Thoracic aorta (tissue), 2 donors: ENCODE data around the gene SNPH. TPM values are rescaled to one million over a fixed set of nuclear protein-coding genes. Genes with fewer than 3 reads are reported as not detected.

Experiments
- ATAC-seq: fragments of 150-250 bp; one replicate; pipeline ENCODE4 v1.8.0; 2017; ENCODE audit warnings: low read depth; ENCODE audit not compliant: insufficient number of reproducible peaks, low FRiP score
- DNase-seq: peaks from one replicate; pipeline ENCODE4 v3.0.0-alpha.2; 2020; ENCODE audit warnings: low spot score
- H3K27ac ChIP-seq, 2 donors: fragments of 200-600 bp; sonication (generic); 1 replicate in 1 of 2; 2 replicates in 1 of 2; pipeline ENCODE4 v1.5.1; 2016; ENCODE audit warnings: mild to moderate bottlenecking in 2 of 2, moderate library complexity in 2 of 2
- H3K27me3 ChIP-seq: fragments of 200-600 bp; sonication (generic); replicated peaks from 2 replicates; pipeline ENCODE4 v1.6.0; 2016; ENCODE audit warnings: mild to moderate bottlenecking; ENCODE audit not compliant: insufficient read depth
- H3K36me3 ChIP-seq: fragments of 200-600 bp; sonication (generic); one replicate; pipeline ENCODE4 v1.5.1; 2016
- H3K4me1 ChIP-seq, 2 donors: fragments of 200-600 bp; sonication (generic); 1 replicate in 1 of 2; 2 replicates in 1 of 2; pipeline versions ENCODE4 v1.5.1 to v1.6.0; 2016; ENCODE audit warnings: low read depth in 2 of 2, mild to moderate bottlenecking in 1 of 2; ENCODE audit not compliant: control insufficient read depth in 1 of 2
- H3K4me3 ChIP-seq: fragments of 200-600 bp; sonication (generic); 2 replicates; pipeline ENCODE4 v1.5.1; 2016; ENCODE audit warnings: mild to moderate bottlenecking
- H3K9me3 ChIP-seq: fragments of 200-600 bp; sonication (generic); 2 replicates; pipeline ENCODE4 v1.5.1; 2016
- total RNA-seq, 2 donors: library from RNA; depleted of rRNA; stranded (reverse); fragments of >200 nt; gene quantifications; one replicate each; pipeline versions ENCODE4 v1.1.0 to v1.2.3, GENCODE V29; 2016
- TF ChIP-seq, protein P1 (sequence below): fragments of 200-600 bp; sonication (generic); IDR thresholded peaks from one replicate; pipeline ENCODE4 v1.5.1; 2019; ENCODE audit warnings: antibody characterized with exemption

SNPH gene
- total RNA-seq, 2 donors from 2014 or later, result 13.4 to 14.6 TPM

- DNase-seq, result no peak
- Histone ChIP-seq H3K9me3 (no peaks in the 10 kb centered on the region), H3K4me3 (no peak overlapping the region), H3K27ac (no peak overlapping the region), H3K4me1 (no peaks in the 10 kb centered on the region), H3K36me3 (no peaks in the 10 kb centered on the region), H3K27me3 (no peaks in the 10 kb centered on the region)
- TF ChIP-seq, protein P1, sequence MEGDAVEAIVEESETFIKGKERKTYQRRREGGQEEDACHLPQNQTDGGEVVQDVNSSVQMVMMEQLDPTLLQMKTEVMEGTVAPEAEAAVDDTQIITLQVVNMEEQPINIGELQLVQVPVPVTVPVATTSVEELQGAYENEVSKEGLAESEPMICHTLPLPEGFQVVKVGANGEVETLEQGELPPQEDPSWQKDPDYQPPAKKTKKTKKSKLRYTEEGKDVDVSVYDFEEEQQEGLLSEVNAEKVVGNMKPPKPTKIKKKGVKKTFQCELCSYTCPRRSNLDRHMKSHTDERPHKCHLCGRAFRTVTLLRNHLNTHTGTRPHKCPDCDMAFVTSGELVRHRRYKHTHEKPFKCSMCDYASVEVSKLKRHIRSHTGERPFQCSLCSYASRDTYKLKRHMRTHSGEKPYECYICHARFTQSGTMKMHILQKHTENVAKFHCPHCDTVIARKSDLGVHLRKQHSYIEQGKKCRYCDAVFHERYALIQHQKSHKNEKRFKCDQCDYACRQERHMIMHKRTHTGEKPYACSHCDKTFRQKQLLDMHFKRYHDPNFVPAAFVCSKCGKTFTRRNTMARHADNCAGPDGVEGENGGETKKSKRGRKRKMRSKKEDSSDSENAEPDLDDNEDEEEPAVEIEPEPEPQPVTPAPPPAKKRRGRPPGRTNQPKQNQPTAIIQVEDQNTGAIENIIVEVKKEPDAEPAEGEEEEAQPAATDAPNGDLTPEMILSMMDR, result no peak
- ATAC-seq, result no peak
Observed at GRCh38 chr20:1283522-1284510, 17.7 kb downstream of the SNPH start.

- Histone ChIP-seq H3K4me1 (no peaks in the 10 kb centered on the region), H3K27me3 (no peaks in the 10 kb centered on the region), H3K27ac (no peak overlapping the region), H3K4me3 (no peak overlapping the region), H3K9me3 (no peaks in the 10 kb centered on the region), H3K36me3 (no peaks in the 10 kb centered on the region)
- DNase-seq, result no peak
- TF ChIP-seq, protein P1, result no peak
- no peak for ATAC-seq
Observed at GRCh38 chr20:1286267-1287024, 20.4 kb downstream of the SNPH start.

GRCh38 chr20:1287306-1287705 lies 21.2 kb downstream of the SNPH start:
- no peaks in the 10 kb centered on the region for H3K4me1 ChIP-seq
- H3K4me3 ChIP-seq, result no peak overlapping the region
- DNase-seq, result no peak
- H3K27me3 ChIP-seq, result no peaks in the 10 kb centered on the region
- no peak for ATAC-seq
- H3K9me3 ChIP-seq, result no peaks in the 10 kb centered on the region
- H3K36me3 ChIP-seq, result no peaks in the 10 kb centered on the region
- H3K27ac ChIP-seq, result no peak overlapping the region
- TF ChIP-seq, protein P1, result no peak

GRCh38 chr20:1287787-1288569 lies 21.9 kb downstream of the SNPH start:
- Histone ChIP-seq H3K27ac (no peak overlapping the region), H3K27me3 (no peaks in the 10 kb centered on the region), H3K4me1 (no peaks in the 10 kb centered on the region), H3K4me3 (no peak overlapping the region), H3K36me3 (no peaks in the 10 kb centered on the region), H3K9me3 (no peaks in the 10 kb centered on the region)
- DNase-seq (no peak), ATAC-seq (no peak)
- TF ChIP-seq, protein P1, result no peak
